Measurements from ENCODE around the gene RRM2. TPM values are rescaled to one million over a fixed set of nuclear protein-coding genes. Genes with fewer than 3 reads are reported as not detected.

The RRM2 gene
- total RNA-seq, 2 donors from 2014 or later: 0.08 to 0.63 TPM

GRCh38 chr2:10128420-10128819 lies 5.9 kb downstream of the RRM2 start:
- no peaks in the 10 kb centered on the region for H3K36me3 ChIP-seq
- peaks cover 0 to 6% of the 10 kb centered on the region in 2 donors for H3K4me1 ChIP-seq
- DNase-seq (ENCODE audit: low spot score): no peak
- TF ChIP-seq CTCF (IDR thresholded peaks at IDR 0.05): no peak
- no peaks in the 10 kb centered on the region for H3K9me3 ChIP-seq
- H3K27me3 ChIP-seq: peaks cover 2 to 3% of the 10 kb centered on the region in 2 donors
- no peak overlapping the region for H3K27ac ChIP-seq
- no peak overlapping the region for H3K4me3 ChIP-seq

GRCh38 chr2:10129490-10129889 lies 7.0 kb downstream of the RRM2 start:
- peaks cover 0 to 4% of the 10 kb centered on the region in 2 donors for H3K4me1 ChIP-seq
- no peaks in the 10 kb centered on the region for H3K9me3 ChIP-seq
- no peak for TF ChIP-seq CTCF (IDR thresholded peaks at IDR 0.05)
- H3K36me3 ChIP-seq: no peaks in the 10 kb centered on the region
- no peak for DNase-seq (ENCODE audit: low spot score)
- no peak overlapping the region for H3K27ac ChIP-seq
- no peak overlapping the region for H3K4me3 ChIP-seq
- no peaks in the 10 kb centered on the region for H3K27me3 ChIP-seq

GRCh38 chr2:10132043-10132575 lies 9.6 kb downstream of the RRM2 start:
- no peaks in the 10 kb centered on the region for H3K4me1 ChIP-seq
- no peaks in the 10 kb centered on the region for H3K27me3 ChIP-seq
- H3K36me3 ChIP-seq: no peaks in the 10 kb centered on the region
- no peak for TF ChIP-seq CTCF (IDR thresholded peaks at IDR 0.05)
- H3K9me3 ChIP-seq: no peaks in the 10 kb centered on the region
- H3K4me3 ChIP-seq: no peak overlapping the region
- DNase-seq (ENCODE audit: low spot score): no peak
- H3K27ac ChIP-seq: no peak overlapping the region

GRCh38 chr2:10132596-10132995 lies 10.1 kb downstream of the RRM2 start:
- no peak for DNase-seq (ENCODE audit: low spot score)
- TF ChIP-seq CTCF (IDR thresholded peaks at IDR 0.05): no peak
- Histone ChIP-seq H3K27me3 (no peaks in the 10 kb centered on the region), H3K27ac (no peak overlapping the region), H3K4me3 (no peak overlapping the region), H3K9me3 (no peaks in the 10 kb centered on the region), H3K36me3 (no peaks in the 10 kb centered on the region), H3K4me1 (no peaks in the 10 kb centered on the region)

- DNase-seq (ENCODE audit: low spot score): no peak
- Histone ChIP-seq H3K9me3 (no peaks in the 10 kb centered on the region), H3K27ac (no peak overlapping the region), H3K4me1 (no peaks in the 10 kb centered on the region), H3K36me3 (no peaks in the 10 kb centered on the region), H3K27me3 (no peaks in the 10 kb centered on the region), H3K4me3 (no peak overlapping the region)
- TF ChIP-seq CTCF (IDR thresholded peaks at IDR 0.05): no peak
Observed at GRCh38 chr2:10132996-10133647, 10.6 kb downstream of the RRM2 start.

All from right atrium auricular region (tissue), 2 donors.